HG03103 (cell line): ENCODE data around the gene ZNF12.
"Not testable (repeated sequence)": the region's sequence is repeated elsewhere in the genome, so short reads cannot be mapped to it uniquely, and the experiment has no call there.

ENCODE experiments used
- ATAC-seq: cut with Tn5 transposase; IDR thresholded peaks from one replicate; pipeline ENCODE4 v1.9.1; 2021; ENCODE audit warnings: low read depth; ENCODE audit not compliant: unreplicated experiment

ZNF12 gene

GRCh38 chr7:6700793-6701192 is 6.0 kb downstream of the ZNF12 start:
- no peak for ATAC-seq

GRCh38 chr7:6691609-6692106 is 15.1 kb downstream of the ZNF12 start:
- ATAC-seq, result no peak

- ATAC-seq, result no peak
These were observed 15.6 kb downstream of the ZNF12 start for GRCh38 chr7:6691103-6691502.

- no peak for ATAC-seq
These were observed 26.6 kb downstream of the ZNF12 start for GRCh38 chr7:6680146-6680545.

- no peak for ATAC-seq
These were observed 30.8 kb downstream of the ZNF12 start for GRCh38 chr7:6675807-6676405.

- ATAC-seq, result not testable (repeated sequence)
These were observed 35.9 kb downstream of the ZNF12 start for GRCh38 chr7:6670851-6671250.

GRCh38 chr7:6658618-6659345 is 48.0 kb downstream of the ZNF12 start:
- ATAC-seq, result no peak

- ATAC-seq, result no peak
These were observed 50.3 kb downstream of the ZNF12 start for GRCh38 chr7:6656413-6656812.

- ATAC-seq, result no peak
These were observed 50.9 kb downstream of the ZNF12 start for GRCh38 chr7:6655636-6656385.

GRCh38 chr7:6654842-6655610 is 51.7 kb downstream of the ZNF12 start:
- no peak for ATAC-seq

GRCh38 chr7:6654113-6654841 is 52.5 kb downstream of the ZNF12 start:
- ATAC-seq, result no peak

- no peak for ATAC-seq
These were observed 53.4 kb downstream of the ZNF12 start for GRCh38 chr7:6653071-6654003.

GRCh38 chr7:6652446-6653011 is 54.2 kb downstream of the ZNF12 start:
- ATAC-seq, result no peak

- no peak for ATAC-seq
These were observed 54.8 kb downstream of the ZNF12 start for GRCh38 chr7:6651851-6652445.

GRCh38 chr7:6650521-6651011 is 56.2 kb downstream of the ZNF12 start:
- ATAC-seq, result no peak

- no peak for ATAC-seq
These were observed 56.7 kb downstream of the ZNF12 start for GRCh38 chr7:6650086-6650485.

- no peak for ATAC-seq
These were observed 57.3 kb downstream of the ZNF12 start for GRCh38 chr7:6649241-6649961.

- no peak for ATAC-seq
These were observed 58.0 kb downstream of the ZNF12 start for GRCh38 chr7:6648815-6649104.
